ENCODE results near the gene PDP2. TPM values are rescaled to one million over a fixed set of nuclear protein-coding genes. Genes with fewer than 3 reads are reported as not detected.

PDP2 gene
- total RNA-seq, 2 donors from 2014 or later: 4.4 to 6.9 TPM

DNA sequence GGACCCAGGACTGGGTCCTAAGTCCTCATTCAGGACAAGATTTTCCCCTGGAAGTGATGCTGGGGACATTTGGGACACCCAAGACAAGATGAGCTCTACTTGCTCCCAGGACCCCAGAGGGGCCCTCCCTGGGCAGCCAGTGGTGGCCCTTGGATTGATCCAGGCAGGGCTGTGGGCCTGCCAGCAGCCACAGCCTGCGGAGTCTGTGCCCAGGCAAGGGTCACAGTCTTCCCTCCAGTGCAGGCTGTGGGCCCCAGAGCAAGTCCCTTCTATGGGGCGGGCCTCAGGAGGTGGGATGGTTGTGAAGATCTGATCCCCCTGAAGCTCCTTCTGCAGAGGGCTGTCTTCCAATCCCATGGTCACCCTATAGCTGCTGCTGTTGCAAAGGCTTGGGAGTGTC lies 23.5 kb upstream of the PDP2 start:
- intact Hi-C loops (cut with DNase I): no loop called here
- ATAC-seq (no peak), DNase-seq (no peak)
- no peaks in the 10 kb centered on the region for H3K4me1 ChIP-seq
- no peaks in the 10 kb centered on the region for H3K27me3 ChIP-seq
- H3K36me3 ChIP-seq (replicated peaks in 1 of 2; ENCODE audit: insufficient read depth in 1 of 2, low read depth in 2 of 2): no peaks in the 10 kb centered on the region
- no peak overlapping the region for H3K4me3 ChIP-seq
- WGBS, 2 donors: 100% methylated on average over 2 of the region's 2 CpGs; no CpG with 5 or more reads in 1 of the 2 donors
- H3K27ac ChIP-seq: no peak overlapping the region
- no peaks in the 10 kb centered on the region for H3K9me3 ChIP-seq
- TF ChIP-seq POLR2A (IDR thresholded peaks at IDR 0.05): no peak
- TF ChIP-seq, protein P1, sequence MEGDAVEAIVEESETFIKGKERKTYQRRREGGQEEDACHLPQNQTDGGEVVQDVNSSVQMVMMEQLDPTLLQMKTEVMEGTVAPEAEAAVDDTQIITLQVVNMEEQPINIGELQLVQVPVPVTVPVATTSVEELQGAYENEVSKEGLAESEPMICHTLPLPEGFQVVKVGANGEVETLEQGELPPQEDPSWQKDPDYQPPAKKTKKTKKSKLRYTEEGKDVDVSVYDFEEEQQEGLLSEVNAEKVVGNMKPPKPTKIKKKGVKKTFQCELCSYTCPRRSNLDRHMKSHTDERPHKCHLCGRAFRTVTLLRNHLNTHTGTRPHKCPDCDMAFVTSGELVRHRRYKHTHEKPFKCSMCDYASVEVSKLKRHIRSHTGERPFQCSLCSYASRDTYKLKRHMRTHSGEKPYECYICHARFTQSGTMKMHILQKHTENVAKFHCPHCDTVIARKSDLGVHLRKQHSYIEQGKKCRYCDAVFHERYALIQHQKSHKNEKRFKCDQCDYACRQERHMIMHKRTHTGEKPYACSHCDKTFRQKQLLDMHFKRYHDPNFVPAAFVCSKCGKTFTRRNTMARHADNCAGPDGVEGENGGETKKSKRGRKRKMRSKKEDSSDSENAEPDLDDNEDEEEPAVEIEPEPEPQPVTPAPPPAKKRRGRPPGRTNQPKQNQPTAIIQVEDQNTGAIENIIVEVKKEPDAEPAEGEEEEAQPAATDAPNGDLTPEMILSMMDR (IDR thresholded peaks at IDR 0.05): no peak

DNA sequence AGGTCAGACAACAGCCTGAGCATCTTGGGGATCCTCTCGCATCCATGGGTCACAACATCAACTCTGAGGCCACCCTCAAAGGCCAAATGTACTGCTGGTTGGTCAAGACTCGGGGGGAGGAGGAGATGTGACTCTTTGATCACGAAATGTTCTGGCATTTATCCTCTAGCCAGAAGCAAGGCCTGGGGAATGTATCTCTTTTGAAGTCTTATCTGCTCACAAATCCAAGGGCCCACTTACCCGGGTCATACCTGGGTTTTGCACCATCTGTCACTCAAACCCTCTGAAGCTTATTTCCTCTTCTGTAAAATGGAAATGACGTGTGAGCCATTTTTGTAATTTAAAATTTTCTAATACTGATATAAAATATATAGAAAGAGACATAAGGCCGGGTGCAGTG lies 22.9 kb upstream of the PDP2 start:
- Histone ChIP-seq H3K36me3 (replicated peaks in 1 of 2; ENCODE audit: insufficient read depth in 1 of 2, low read depth in 2 of 2) (no peaks in the 10 kb centered on the region), H3K4me1 (no peaks in the 10 kb centered on the region), H3K4me3 (no peak overlapping the region), H3K27me3 (no peaks in the 10 kb centered on the region), H3K9me3 (no peaks in the 10 kb centered on the region), H3K27ac (no peak overlapping the region)
- no peak for ATAC-seq
- no peak for DNase-seq
- intact Hi-C loops (cut with DNase I): no loop called here
- 84% methylated on average over 6 of the region's 6 CpGs for WGBS, 2 donors
- no peak for TF ChIP-seq POLR2A (IDR thresholded peaks at IDR 0.05)
- TF ChIP-seq, protein P1 (IDR thresholded peaks at IDR 0.05): no peak

DNA sequence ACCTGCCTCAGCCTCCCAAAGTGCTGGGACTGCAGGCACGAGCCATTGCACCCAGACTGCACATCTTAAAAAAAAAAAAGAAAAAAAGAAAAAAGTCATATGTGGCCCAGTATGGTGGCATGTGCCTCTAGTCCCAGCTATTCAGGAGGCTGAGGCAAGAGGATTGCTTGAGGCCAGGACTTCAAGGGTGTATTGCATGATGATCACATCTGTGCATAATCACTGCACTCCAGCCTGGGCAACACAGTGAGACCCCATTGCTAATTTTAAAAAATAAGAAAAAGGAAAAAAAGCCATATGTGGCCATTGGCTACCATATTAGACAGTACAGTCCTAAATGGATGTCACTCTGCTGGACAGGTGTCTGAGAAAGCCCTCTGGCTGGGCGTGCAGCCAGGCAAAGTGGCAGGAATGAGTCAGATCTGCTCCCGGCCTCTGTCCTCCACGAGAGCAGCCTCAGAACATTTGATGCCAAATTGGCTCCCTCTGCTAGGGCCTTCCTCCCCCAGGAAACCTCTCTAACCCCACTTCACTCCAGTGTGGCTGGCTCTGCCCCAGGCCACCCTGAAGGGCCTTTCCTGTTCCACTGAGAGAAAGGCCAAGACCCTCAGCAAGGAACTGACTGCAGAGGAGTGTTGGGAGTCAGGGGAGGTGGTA lies 21.4 kb upstream of the PDP2 start:
- Histone ChIP-seq H3K4me1 (no peaks in the 10 kb centered on the region), H3K4me3 (no peak overlapping the region), H3K9me3 (no peaks in the 10 kb centered on the region), H3K36me3 (replicated peaks in 1 of 2; ENCODE audit: insufficient read depth in 1 of 2, low read depth in 2 of 2) (no peaks in the 10 kb centered on the region), H3K27ac (no peak overlapping the region), H3K27me3 (no peaks in the 10 kb centered on the region)
- 50 to 58% methylated on average over 4 of the region's 4 CpGs for WGBS, 2 donors
- DNase-seq: peak in 2 of 4 donors; percentile 23 to 47
- no peak for ATAC-seq
- intact Hi-C loops (cut with DNase I): no loop called here
- TF ChIP-seq POLR2A (IDR thresholded peaks at IDR 0.05): no peak
- TF ChIP-seq, protein P1 (IDR thresholded peaks at IDR 0.05): no peak

DNA sequence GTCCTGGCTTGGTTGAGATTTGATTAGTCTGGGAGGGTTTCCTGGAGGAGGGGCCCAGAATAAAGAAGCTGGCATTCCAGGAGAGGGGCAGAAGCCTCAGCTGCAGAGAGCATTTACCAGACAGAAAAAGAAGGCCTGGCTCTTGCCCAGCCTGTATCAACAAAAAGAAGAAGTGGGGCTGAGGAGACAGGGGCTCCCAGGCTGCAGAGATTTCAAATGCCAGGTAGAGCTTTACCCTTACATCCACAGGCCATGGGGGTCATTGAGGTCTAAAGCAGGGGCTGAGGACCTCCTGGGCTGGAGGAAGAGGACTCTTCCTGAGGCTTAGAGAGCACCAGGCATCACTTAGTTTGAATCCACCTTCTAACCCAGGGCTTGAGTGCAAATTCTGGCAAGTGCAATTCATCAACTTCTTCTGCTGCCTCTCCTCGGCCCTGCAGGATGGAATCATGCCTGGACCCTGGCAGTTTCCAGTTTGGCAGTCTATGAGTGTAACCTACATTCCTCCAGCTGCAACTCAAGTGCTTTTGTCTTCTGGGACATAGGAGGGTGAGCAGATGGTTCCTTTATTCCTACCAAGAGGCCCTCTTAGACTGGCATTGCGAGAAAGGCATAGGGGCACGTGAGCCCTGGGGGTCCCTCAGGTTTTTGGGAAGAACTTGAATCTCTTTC lies 20.8 kb upstream of the PDP2 start:
- no peaks in the 10 kb centered on the region for H3K9me3 ChIP-seq
- 93 to 100% methylated on average over 1 to 3 of the region's 3 CpGs for WGBS, 2 donors
- H3K4me1 ChIP-seq: no peaks in the 10 kb centered on the region
- ATAC-seq: no peak
- intact Hi-C loops (cut with DNase I): loop anchor here (10.0 kb wide), 1 partner anchor 255 kb away; the partner anchor contains the start of gene CMTM3
- H3K27me3 ChIP-seq: no peaks in the 10 kb centered on the region
- DNase-seq: no peak
- no peak overlapping the region for H3K27ac ChIP-seq
- H3K36me3 ChIP-seq (replicated peaks in 1 of 2; ENCODE audit: insufficient read depth in 1 of 2, low read depth in 2 of 2): no peaks in the 10 kb centered on the region
- no peak for TF ChIP-seq POLR2A (IDR thresholded peaks at IDR 0.05)
- TF ChIP-seq, protein P1 (IDR thresholded peaks at IDR 0.05): no peak
- H3K4me3 ChIP-seq: no peak overlapping the region

All from body of pancreas (tissue), 4 donors.